ENCODE data around the gene TCF4.

Gene TCF4

GRCh38 chr18:55465313-55465712 lies 122.7 kb downstream of the TCF4 start:
- Histone ChIP-seq H3K4me1 (ENCODE audit: control insufficient read depth, insufficient read depth, low read length) (no peaks in the 10 kb centered on the region), H3K9me3 (replicated peaks; ENCODE audit: low read length) (no peaks in the 10 kb centered on the region), H3K27me3 (ENCODE audit: control insufficient read depth, insufficient read depth, low read length) (no peaks in the 10 kb centered on the region), H3K36me3 (ENCODE audit: insufficient read depth, low read length) (no peaks in the 10 kb centered on the region), H3K9ac (ENCODE audit: low read depth, low read length) (no peak overlapping the region), H3K4me3 (ENCODE audit: low read length) (no peak overlapping the region), H3K4me2 (ENCODE audit: low read length) (no peak overlapping the region)

- no peaks in the 10 kb centered on the region for H3K4me1 ChIP-seq (ENCODE audit: control insufficient read depth, insufficient read depth, low read length)
- H3K9ac ChIP-seq (ENCODE audit: low read depth, low read length) = no peak overlapping the region
- no peaks in the 10 kb centered on the region for H3K36me3 ChIP-seq (ENCODE audit: insufficient read depth, low read length)
- no peaks in the 10 kb centered on the region for H3K9me3 ChIP-seq (replicated peaks; ENCODE audit: low read length)
- no peaks in the 10 kb centered on the region for H3K27me3 ChIP-seq (ENCODE audit: control insufficient read depth, insufficient read depth, low read length)
- H3K4me3 ChIP-seq (ENCODE audit: low read length) = no peak overlapping the region
- no peak overlapping the region for H3K4me2 ChIP-seq (ENCODE audit: low read length)
Measured at GRCh38 chr18:55464581-55464980, 123.4 kb downstream of the TCF4 start.

- H3K4me2 ChIP-seq (ENCODE audit: low read length) = no peak overlapping the region
- H3K9ac ChIP-seq (ENCODE audit: low read depth, low read length) = no peak overlapping the region
- no peaks in the 10 kb centered on the region for H3K27me3 ChIP-seq (ENCODE audit: control insufficient read depth, insufficient read depth, low read length)
- no peaks in the 10 kb centered on the region for H3K4me1 ChIP-seq (ENCODE audit: control insufficient read depth, insufficient read depth, low read length)
- no peak overlapping the region for H3K4me3 ChIP-seq (ENCODE audit: low read length)
- H3K36me3 ChIP-seq (ENCODE audit: insufficient read depth, low read length) = no peaks in the 10 kb centered on the region
- no peaks in the 10 kb centered on the region for H3K9me3 ChIP-seq (replicated peaks; ENCODE audit: low read length)
Measured at GRCh38 chr18:55462652-55463051, 125.3 kb downstream of the TCF4 start.

- no peaks in the 10 kb centered on the region for H3K4me1 ChIP-seq (ENCODE audit: control insufficient read depth, insufficient read depth, low read length)
- H3K4me2 ChIP-seq (ENCODE audit: low read length) = no peak overlapping the region
- no peaks in the 10 kb centered on the region for H3K27me3 ChIP-seq (ENCODE audit: control insufficient read depth, insufficient read depth, low read length)
- no peak overlapping the region for H3K4me3 ChIP-seq (ENCODE audit: low read length)
- H3K9ac ChIP-seq (ENCODE audit: low read depth, low read length) = no peak overlapping the region
- H3K36me3 ChIP-seq (ENCODE audit: insufficient read depth, low read length) = no peaks in the 10 kb centered on the region
- no peaks in the 10 kb centered on the region for H3K9me3 ChIP-seq (replicated peaks; ENCODE audit: low read length)
Measured at GRCh38 chr18:55461848-55462247, 126.1 kb downstream of the TCF4 start.

- Histone ChIP-seq H3K4me3 (ENCODE audit: low read length) (no peak overlapping the region), H3K4me2 (ENCODE audit: low read length) (no peak overlapping the region), H3K9me3 (replicated peaks; ENCODE audit: low read length) (no peaks in the 10 kb centered on the region), H3K9ac (ENCODE audit: low read depth, low read length) (no peak overlapping the region), H3K27me3 (ENCODE audit: control insufficient read depth, insufficient read depth, low read length) (no peaks in the 10 kb centered on the region), H3K36me3 (ENCODE audit: insufficient read depth, low read length) (no peaks in the 10 kb centered on the region), H3K4me1 (ENCODE audit: control insufficient read depth, insufficient read depth, low read length) (no peaks in the 10 kb centered on the region)
Measured at GRCh38 chr18:55458456-55459203, 129.4 kb downstream of the TCF4 start.

GRCh38 chr18:55457028-55457427 lies 131.0 kb downstream of the TCF4 start:
- H3K9ac ChIP-seq (ENCODE audit: low read depth, low read length) = no peak overlapping the region
- H3K36me3 ChIP-seq (ENCODE audit: insufficient read depth, low read length) = no peaks in the 10 kb centered on the region
- H3K9me3 ChIP-seq (replicated peaks; ENCODE audit: low read length) = no peaks in the 10 kb centered on the region
- H3K4me2 ChIP-seq (ENCODE audit: low read length) = no peak overlapping the region
- no peak overlapping the region for H3K4me3 ChIP-seq (ENCODE audit: low read length)
- no peaks in the 10 kb centered on the region for H3K4me1 ChIP-seq (ENCODE audit: control insufficient read depth, insufficient read depth, low read length)
- no peaks in the 10 kb centered on the region for H3K27me3 ChIP-seq (ENCODE audit: control insufficient read depth, insufficient read depth, low read length)

DNA sequence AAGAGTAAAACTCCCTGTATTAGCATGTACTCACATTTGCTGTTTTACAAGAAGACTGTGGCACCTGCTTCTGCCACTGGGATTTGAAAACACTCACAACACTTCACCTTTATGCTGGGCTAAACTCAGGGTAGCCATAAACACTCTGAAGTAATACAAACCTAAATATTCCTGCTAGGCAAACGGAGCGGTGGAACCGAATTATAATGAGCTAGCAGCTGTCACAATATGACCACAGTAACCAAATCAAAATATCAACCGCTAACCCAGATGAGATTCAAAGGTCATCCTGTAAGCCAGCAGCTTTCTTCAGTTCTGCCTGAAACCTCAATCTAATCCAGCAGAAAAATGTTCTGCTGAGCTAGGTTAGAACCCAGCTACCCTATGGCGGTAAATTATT lies 132.1 kb downstream of the TCF4 start:
- H3K27me3 ChIP-seq (ENCODE audit: control insufficient read depth, insufficient read depth, low read length) = no peaks in the 10 kb centered on the region
- no peaks in the 10 kb centered on the region for H3K9me3 ChIP-seq (replicated peaks; ENCODE audit: low read length)
- no peak overlapping the region for H3K4me3 ChIP-seq (ENCODE audit: low read length)
- no peak overlapping the region for H3K4me2 ChIP-seq (ENCODE audit: low read length)
- H3K36me3 ChIP-seq (ENCODE audit: insufficient read depth, low read length) = no peaks in the 10 kb centered on the region
- no peak overlapping the region for H3K9ac ChIP-seq (ENCODE audit: low read depth, low read length)
- H3K4me1 ChIP-seq (ENCODE audit: control insufficient read depth, insufficient read depth, low read length) = no peaks in the 10 kb centered on the region

DNA sequence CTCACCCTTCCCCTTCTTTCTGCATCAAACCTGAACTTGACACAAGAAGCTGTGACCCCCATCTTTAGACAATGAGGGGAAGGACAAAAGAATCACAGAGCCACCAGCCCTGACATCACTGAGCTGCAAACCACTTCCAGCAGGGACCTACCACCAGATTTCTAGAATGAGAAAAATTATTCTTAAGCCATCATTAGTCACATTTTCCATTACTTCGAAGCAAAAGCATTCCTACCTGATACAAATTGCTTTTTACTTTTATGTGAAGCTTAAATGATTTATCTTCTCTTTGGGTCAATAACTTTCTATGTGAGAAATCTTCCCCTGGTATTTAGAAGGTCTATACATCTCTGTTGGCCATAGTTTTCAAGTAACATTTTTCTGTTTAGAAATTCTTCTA lies 134.8 kb downstream of the TCF4 start:
- H3K36me3 ChIP-seq (ENCODE audit: insufficient read depth, low read length) = no peaks in the 10 kb centered on the region
- no peaks in the 10 kb centered on the region for H3K4me1 ChIP-seq (ENCODE audit: control insufficient read depth, insufficient read depth, low read length)
- no peak overlapping the region for H3K4me3 ChIP-seq (ENCODE audit: low read length)
- no peak overlapping the region for H3K4me2 ChIP-seq (ENCODE audit: low read length)
- H3K27me3 ChIP-seq (ENCODE audit: control insufficient read depth, insufficient read depth, low read length) = no peaks in the 10 kb centered on the region
- H3K9me3 ChIP-seq (replicated peaks; ENCODE audit: low read length) = no peaks in the 10 kb centered on the region
- H3K9ac ChIP-seq (ENCODE audit: low read depth, low read length) = no peak overlapping the region

- Histone ChIP-seq H3K36me3 (ENCODE audit: insufficient read depth, low read length) (no peaks in the 10 kb centered on the region), H3K4me3 (ENCODE audit: low read length) (no peak overlapping the region), H3K4me2 (ENCODE audit: low read length) (no peak overlapping the region), H3K9ac (ENCODE audit: low read depth, low read length) (no peak overlapping the region), H3K27me3 (ENCODE audit: control insufficient read depth, insufficient read depth, low read length) (no peaks in the 10 kb centered on the region), H3K4me1 (ENCODE audit: control insufficient read depth, insufficient read depth, low read length) (no peaks in the 10 kb centered on the region), H3K9me3 (replicated peaks; ENCODE audit: low read length) (no peaks in the 10 kb centered on the region)
Measured at GRCh38 chr18:55452123-55452611, 135.8 kb downstream of the TCF4 start.

DNA sequence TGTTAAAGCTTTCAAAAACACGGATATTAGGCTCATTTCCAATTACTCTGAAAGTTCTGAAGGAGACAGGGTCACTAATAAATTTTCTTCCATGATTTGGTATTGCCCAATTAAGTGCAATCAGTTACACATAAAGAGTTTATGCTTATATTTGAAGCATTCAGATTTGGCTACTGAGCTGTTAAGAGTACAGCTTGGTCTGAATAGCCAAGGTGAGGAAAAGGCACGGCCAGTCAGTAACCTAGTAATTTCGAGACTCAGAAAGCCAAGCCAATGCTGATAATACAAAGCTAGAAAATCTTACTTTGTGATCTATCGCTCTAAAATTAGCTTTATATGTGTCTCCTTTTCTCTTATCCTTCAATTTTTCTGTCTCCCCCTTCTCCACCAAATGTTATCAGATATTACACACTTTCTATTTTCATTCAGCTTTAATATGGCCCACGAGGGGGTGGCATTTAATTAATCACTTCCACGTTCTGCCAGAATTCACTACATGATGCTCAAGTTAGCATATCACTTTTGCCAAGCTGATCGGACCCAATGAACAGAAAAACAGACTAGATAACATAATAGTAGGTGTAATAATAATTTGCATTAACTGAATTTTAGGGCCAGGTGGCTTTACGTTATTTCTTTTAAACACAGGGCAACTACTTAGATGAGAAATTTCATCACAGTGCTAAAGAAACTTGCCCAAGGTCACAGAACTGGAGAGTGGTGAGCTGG lies 138.4 kb downstream of the TCF4 start:
- Histone ChIP-seq H3K36me3 (ENCODE audit: insufficient read depth, low read length) (no peaks in the 10 kb centered on the region), H3K4me2 (ENCODE audit: low read length) (no peak overlapping the region), H3K4me3 (ENCODE audit: low read length) (no peak overlapping the region), H3K4me1 (ENCODE audit: control insufficient read depth, insufficient read depth, low read length) (no peaks in the 10 kb centered on the region), H3K9ac (ENCODE audit: low read depth, low read length) (no peak overlapping the region), H3K9me3 (replicated peaks; ENCODE audit: low read length) (no peaks in the 10 kb centered on the region), H3K27me3 (ENCODE audit: control insufficient read depth, insufficient read depth, low read length) (no peaks in the 10 kb centered on the region)

GRCh38 chr18:55448420-55448819 lies 139.6 kb downstream of the TCF4 start:
- no peaks in the 10 kb centered on the region for H3K9me3 ChIP-seq (replicated peaks; ENCODE audit: low read length)
- no peak overlapping the region for H3K4me2 ChIP-seq (ENCODE audit: low read length)
- H3K4me3 ChIP-seq (ENCODE audit: low read length) = no peak overlapping the region
- H3K4me1 ChIP-seq (ENCODE audit: control insufficient read depth, insufficient read depth, low read length) = no peaks in the 10 kb centered on the region
- H3K9ac ChIP-seq (ENCODE audit: low read depth, low read length) = no peak overlapping the region
- H3K36me3 ChIP-seq (ENCODE audit: insufficient read depth, low read length) = no peaks in the 10 kb centered on the region
- H3K27me3 ChIP-seq (ENCODE audit: control insufficient read depth, insufficient read depth, low read length) = no peaks in the 10 kb centered on the region

GRCh38 chr18:55447672-55448018 lies 140.3 kb downstream of the TCF4 start:
- Histone ChIP-seq H3K4me3 (ENCODE audit: low read length) (no peak overlapping the region), H3K36me3 (ENCODE audit: insufficient read depth, low read length) (no peaks in the 10 kb centered on the region), H3K4me1 (ENCODE audit: control insufficient read depth, insufficient read depth, low read length) (no peaks in the 10 kb centered on the region), H3K4me2 (ENCODE audit: low read length) (no peak overlapping the region), H3K9ac (ENCODE audit: low read depth, low read length) (no peak overlapping the region), H3K9me3 (replicated peaks; ENCODE audit: low read length) (no peaks in the 10 kb centered on the region), H3K27me3 (ENCODE audit: control insufficient read depth, insufficient read depth, low read length) (no peaks in the 10 kb centered on the region)

Data from skeletal muscle satellite cell (primary cell).